HG03095 (cell line): ENCODE measurements around the gene MXRA8.
"Not testable (repeated sequence)": the region's sequence is repeated elsewhere in the genome, so short reads cannot be mapped to it uniquely, and the experiment has no call there.

Source experiments
- ATAC-seq: cut with Tn5 transposase; IDR thresholded peaks from one replicate; pipeline ENCODE4 v1.9.1; 2021; ENCODE audit warnings: moderate library complexity; ENCODE audit not compliant: unreplicated experiment

Gene MXRA8, protein sequence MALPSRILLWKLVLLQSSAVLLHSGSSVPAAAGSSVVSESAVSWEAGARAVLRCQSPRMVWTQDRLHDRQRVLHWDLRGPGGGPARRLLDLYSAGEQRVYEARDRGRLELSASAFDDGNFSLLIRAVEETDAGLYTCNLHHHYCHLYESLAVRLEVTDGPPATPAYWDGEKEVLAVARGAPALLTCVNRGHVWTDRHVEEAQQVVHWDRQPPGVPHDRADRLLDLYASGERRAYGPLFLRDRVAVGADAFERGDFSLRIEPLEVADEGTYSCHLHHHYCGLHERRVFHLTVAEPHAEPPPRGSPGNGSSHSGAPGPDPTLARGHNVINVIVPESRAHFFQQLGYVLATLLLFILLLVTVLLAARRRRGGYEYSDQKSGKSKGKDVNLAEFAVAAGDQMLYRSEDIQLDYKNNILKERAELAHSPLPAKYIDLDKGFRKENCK

GRCh38 chr1:1358433-1359271, at the start of gene MXRA8:
MXRA8 (minus strand) TSS chr1:1358555; CDS start chr1:1358504, 51 bp downstream.
- ATAC-seq: no peak

DNA sequence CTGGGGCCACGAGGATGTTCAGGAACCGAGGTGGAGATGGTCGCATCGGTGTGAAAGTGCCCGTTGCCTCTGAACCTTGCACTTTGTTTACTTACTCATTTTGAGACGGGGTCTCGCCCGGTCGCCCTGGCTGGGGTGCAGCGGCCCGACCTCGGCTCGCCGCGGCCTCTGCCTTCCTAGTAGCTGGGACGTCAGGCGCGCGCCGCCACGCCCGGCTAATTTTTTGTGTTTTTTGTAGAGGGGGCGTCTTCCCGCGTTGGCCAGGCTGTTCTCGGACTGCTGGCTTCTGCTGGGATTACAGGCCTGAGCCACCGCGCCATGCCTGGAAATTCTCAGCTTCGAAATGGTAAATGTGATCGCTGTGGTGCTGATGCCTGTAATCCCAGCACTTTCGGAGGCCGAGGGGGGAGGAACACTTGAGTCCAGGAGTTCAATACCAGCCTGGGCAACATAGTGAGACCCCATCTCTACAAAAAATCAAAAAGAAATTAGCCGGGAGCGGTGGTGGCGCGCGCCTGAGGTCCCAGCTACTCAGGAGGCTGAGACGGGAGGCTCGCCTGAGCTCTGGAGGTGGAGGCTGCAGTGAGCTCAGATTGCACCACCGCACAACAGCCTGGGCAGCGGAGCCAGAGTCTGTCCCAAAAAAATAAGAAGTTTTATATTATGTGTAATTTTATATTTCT, 49.4 kb upstream of the MXRA8 start:
- ATAC-seq: no peak

GRCh38 chr1:1406821-1407635, 48.7 kb upstream of the MXRA8 start, which contains the start of gene MRPL20:
MRPL20 (minus strand) TSS chr1:1407293; CDS start chr1:1407217, 76 bp downstream.
- peak; percentile 90 for ATAC-seq

- ATAC-seq: no peak
Observed at GRCh38 chr1:1406101-1406820, 47.9 kb upstream of the MXRA8 start.

- no peak for ATAC-seq
Observed at GRCh38 chr1:1403653-1404052, 45.3 kb upstream of the MXRA8 start.

DNA sequence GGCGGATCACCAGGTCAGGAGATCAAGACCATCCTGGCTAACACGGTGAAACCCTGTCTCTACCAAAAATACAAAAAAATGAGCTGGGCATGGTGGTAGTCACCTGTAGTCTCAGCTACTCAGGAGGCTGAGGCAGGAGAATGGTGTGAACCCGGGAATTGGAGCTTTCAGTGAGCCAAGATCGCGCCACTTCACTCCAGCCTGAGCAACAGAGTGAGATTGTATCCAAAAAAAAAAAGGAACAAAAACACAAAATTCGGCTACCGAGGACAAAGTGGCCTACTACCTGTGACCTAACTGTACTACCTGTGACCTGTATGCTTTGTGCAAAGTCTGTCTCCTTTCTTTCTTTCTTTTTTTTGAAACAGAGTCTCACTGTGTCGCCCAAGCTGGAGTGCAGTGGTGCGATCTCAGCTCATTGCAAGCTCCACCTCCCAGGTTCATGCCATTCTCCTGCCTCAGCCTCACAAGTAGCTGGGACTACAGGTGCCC, 44.6 kb upstream of the MXRA8 start:
- ATAC-seq: not testable (repeated sequence)

DNA sequence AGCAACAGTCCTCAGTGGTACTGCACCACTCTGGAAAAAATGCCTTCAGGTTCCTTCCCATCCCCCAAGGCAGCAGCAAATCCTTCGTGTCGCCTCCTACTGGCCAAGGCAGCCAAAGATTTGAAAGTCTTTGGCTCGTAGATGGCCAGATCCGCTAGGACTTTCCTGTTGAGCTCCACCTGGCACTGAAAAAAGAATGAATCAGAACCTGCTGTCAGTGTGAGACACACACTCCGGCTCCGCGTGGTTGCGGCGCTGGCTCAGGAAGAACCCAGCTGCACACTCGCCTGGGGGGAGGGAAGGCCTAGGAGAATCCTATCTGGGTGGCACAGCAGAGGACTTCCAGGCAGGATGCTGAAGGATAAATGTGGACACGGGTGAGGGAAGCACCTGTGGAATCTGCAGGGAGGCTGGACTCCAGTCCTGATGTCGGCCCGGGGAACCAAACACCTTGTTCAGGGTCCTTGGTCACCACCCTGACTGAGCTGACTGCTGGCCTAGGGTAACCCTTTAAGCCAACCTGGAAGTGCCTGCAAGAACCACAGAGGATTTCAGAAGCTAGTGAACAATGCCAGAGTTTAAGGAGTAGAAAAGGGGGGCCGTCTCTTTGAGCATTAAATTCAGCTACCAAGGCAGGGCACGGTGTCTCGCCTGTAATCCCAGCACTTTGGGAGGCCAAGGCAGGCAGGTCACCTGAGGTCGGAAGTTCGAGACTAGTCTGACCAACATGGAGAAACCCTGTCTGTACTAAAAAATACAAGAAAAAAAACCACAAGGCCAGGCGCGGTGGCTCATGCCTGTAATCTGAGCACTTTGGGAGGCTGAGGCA, 43.9 kb upstream of the MXRA8 start:
- ATAC-seq: no peak

GRCh38 chr1:1401457-1402010, 43.2 kb upstream of the MXRA8 start:
- ATAC-seq: no peak

DNA sequence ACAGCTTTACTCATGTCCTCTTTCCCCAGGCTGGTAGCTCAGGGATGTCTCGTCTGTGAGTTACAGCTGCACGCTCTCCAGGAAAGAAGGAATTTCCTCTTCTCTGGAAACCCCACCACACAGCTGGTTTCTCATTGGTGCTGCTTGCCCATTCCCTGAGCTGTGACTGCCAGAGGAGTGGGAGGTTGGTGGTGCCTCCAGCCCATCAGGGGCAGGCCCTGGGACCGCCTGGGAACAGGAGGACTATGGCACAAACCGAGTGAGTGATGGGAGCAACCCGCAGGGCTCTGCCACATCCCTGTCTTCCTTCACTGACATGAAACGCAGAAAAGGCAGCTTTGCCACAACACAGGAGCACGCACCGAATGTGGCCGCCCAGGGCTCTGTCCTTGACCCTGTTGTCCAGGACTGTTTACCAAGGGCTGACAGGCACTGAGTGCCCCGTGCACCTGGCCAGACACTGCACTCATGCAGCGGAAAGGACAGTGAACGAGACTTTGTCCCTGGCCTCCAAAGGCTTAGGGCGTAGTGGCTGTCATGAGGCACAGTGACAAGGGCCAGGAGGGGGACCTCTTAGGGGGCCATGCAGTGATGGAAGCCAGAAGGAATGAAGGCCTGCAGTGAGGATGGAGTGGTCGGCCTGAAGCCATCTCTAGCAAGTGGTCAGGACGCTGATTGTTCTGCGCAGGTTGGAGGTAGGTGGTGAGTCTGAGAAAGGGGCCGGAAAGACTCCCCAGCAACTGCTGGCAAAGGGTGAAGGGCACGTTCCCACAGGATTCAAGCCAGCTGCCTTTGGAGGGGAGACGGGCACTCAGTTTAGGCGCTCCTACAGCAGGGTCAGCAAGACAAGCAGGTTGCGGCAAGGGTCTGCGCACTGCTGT, 42.5 kb upstream of the MXRA8 start:
- ATAC-seq: no peak

DNA sequence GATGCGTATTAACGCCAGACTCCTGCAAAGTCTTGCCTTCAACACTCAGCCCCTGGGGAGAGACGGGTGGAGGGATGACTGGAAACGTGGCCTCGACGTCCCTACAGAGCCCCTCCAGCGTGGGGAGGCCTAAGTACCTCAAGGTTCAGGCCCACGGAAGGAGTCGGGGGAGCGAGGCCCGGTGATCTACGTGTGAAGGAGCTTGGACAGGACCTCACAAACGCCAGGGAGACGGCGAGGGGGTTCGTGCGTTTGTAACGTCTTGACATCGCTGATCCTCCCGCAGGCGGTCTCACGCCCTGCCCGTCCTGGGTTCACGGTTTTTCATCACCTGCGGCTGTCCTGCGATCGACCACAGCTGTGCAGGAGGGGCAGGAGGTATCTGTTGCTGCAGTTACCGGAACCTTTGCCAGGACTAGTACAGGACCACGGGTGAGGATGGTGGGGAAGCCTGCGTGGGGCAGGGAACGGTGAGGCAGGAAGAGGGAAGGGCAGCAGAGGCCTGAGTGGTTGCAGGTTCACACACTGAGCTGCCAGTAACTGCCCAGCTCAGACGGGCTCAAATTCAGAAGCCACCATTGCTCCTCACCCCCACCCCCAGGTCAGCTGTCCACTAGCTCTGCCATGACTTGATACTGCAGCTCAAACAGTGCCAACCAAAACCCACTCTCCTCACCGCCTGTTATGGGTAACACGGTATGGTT, 41.7 kb upstream of the MXRA8 start:
- no peak for ATAC-seq

- peak; percentile 87 for ATAC-seq
Observed at GRCh38 chr1:1399187-1399871, 41.0 kb upstream of the MXRA8 start, which contains the start of gene CCNL2. CCNL2 (minus strand) TSS chr1:1399335; CDS start chr1:1399306, 29 bp downstream.

DNA sequence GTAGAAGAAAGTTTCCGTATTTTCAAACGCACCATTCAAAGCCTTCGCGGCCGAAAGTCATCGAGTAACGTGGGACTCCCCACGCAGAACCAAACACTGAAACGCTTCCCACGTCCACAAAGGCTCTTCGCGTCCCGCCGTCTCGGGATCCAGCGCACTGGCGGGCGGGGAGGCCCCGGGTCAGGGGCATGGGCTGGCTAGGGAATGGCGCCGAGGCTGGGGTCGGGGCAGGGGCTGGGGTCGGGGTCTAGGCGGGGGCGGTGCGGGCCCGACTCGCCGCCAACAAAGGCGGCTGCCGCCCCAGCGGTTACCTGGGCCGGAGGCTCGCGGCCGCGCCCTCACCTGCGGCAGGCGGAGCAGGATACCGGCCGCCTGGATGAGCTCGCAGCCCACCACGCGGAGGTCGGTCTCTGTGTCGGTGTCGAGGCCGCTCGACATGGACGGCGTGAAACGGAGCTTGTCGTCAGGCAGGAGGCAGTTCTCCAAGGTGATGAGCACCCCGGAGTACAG, 40.4 kb upstream of the MXRA8 start:
- ATAC-seq: peak; percentile 4

DNA sequence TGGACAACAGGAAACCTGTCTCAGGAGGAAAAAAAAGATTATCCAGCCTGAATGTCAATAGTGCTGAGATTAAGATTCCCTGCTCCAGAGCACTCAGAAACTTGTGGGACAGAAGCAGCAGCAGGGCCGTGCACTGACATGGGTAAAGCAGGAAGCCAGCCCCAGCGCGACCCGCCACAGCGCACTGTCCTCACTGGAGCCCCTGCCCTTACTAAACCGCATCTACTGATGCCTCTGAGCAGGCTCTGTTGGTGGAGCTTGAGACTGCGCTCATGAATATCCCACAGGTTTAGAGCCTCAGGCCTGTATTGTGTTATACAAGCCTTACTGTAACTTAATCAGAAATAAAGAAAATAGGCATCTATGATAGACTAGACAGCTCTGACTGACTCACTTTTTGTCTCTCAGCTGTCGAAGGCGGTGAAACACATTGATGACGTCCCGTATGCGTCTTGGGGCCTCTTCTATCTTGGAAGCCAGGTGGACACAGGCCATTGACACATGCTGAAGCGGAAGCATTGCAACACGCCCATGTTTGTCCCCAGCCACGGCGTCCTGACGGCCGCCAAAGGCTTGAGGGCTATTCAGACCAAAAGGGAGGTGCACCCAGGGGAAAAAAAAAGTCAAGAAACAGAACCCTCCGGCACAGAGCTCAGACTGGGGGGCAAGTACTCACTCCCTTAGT, 39.6 kb upstream of the MXRA8 start:
- ATAC-seq: no peak

DNA sequence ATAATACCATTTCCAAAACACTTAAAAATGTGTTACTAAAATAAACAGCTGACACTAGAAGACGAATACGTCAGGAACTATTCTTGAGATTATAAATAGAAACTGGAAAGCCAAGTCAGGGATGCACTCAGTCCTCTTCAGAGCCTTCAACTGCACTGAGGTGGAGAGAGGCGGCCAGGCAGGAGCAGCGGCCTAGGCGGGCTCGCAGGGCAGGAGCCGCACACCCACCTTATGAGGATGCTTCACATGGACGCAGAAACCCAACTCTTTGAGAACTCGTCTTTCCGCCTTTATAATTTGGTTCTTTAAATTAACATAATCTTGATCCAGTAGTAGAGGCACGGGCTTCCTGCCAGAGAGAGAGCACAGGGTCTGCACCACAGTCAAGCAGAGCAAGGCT, 36.8 kb upstream of the MXRA8 start:
- no peak for ATAC-seq

- ATAC-seq: no peak
Observed at GRCh38 chr1:1394116-1394515, 35.8 kb upstream of the MXRA8 start.
